HFF-Myc (cell line): Measurements from ENCODE around the gene OAF.

ENCODE experiments used
- DNase-seq: peaks from one replicate; pipeline ENCODE4 v3.0.0-alpha.2; 2011; ENCODE audit warnings: low read depth; ENCODE audit errors: extremely low read depth
- H3K4me3 ChIP-seq: replicated peaks from 2 replicates; pipeline ENCODE4 v1.5.1; 2011; ENCODE audit warnings: low read depth, mild to moderate bottlenecking, control low read depth, low read length
- TF ChIP-seq, protein P1 (sequence below): IDR thresholded peaks from 2 replicates; pipeline ENCODE4 v1.5.1; 2012; ENCODE audit warnings: mild to moderate bottlenecking, low read depth, low read length, control low read depth; ENCODE audit errors: missing control alignments

Gene OAF

DNA sequence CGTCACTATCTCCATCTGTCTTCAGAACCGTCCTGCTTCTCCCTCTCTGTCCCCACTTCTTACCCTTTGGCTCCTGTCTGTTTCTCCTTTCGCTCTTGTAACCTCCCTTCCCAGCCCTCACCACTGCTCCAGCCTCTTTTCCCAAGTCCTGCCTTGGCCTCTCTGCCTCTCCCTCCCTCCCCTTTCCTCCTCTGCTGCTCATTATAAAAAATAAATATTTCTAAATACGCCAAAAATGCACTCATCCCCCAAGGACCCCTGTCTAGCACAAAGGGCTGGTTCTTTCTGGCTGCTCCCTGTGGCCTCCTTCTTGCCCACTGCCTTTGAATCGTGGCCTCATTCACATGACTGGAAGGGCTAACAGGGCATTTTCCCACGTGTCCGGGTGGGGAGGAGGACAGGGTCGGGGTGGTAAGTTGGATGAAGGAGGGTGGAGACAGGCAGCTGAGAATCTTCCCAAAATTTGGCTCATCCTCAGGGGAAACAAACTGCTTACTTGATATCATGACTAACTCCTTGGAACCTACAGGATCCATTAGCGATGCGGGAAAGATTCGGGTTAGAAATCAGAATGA, 26.4 kb upstream of the OAF start:
- TF ChIP-seq, protein P1, sequence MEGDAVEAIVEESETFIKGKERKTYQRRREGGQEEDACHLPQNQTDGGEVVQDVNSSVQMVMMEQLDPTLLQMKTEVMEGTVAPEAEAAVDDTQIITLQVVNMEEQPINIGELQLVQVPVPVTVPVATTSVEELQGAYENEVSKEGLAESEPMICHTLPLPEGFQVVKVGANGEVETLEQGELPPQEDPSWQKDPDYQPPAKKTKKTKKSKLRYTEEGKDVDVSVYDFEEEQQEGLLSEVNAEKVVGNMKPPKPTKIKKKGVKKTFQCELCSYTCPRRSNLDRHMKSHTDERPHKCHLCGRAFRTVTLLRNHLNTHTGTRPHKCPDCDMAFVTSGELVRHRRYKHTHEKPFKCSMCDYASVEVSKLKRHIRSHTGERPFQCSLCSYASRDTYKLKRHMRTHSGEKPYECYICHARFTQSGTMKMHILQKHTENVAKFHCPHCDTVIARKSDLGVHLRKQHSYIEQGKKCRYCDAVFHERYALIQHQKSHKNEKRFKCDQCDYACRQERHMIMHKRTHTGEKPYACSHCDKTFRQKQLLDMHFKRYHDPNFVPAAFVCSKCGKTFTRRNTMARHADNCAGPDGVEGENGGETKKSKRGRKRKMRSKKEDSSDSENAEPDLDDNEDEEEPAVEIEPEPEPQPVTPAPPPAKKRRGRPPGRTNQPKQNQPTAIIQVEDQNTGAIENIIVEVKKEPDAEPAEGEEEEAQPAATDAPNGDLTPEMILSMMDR, result no peak
- no peak overlapping the region for H3K4me3 ChIP-seq
- DNase-seq, result no peak

DNA sequence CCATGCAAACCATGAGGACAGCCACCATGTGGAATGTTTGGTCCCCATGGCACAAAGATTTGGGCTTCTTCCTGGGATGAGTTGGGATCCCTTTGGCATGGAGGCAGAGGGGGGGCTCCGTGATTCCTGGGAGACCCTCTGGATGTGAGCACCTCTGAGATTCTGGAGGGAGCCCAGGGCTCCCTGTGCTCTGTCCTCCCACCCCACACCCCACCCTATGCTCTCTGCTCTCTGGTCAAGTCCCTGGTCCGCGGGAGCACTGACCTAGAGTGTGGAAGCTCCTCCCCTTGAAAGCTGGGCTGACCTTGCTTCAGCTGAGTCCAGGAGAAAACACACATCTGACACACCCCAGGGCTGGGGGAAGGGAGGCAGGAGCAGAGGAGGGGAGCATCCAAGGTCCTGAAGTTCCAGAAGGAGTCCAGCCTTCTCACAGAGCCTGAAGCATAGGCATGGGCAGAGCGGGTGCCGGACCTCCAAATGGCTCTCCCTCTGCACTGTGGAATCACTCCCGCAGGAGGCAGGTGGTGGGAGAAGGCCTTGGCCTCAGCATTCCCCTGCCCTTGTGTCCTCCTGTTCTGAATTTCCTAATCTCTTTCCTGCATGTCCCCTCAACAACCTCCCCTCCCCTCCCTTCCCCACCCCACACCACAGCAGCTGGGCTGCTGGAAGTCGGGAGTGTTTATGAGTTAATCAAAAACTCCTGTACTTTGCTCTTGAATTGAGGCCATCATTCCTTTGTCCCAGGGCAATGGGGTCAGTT, 25.7 kb upstream of the OAF start:
- no peak overlapping the region for H3K4me3 ChIP-seq
- TF ChIP-seq, protein P1, result no peak

DNA sequence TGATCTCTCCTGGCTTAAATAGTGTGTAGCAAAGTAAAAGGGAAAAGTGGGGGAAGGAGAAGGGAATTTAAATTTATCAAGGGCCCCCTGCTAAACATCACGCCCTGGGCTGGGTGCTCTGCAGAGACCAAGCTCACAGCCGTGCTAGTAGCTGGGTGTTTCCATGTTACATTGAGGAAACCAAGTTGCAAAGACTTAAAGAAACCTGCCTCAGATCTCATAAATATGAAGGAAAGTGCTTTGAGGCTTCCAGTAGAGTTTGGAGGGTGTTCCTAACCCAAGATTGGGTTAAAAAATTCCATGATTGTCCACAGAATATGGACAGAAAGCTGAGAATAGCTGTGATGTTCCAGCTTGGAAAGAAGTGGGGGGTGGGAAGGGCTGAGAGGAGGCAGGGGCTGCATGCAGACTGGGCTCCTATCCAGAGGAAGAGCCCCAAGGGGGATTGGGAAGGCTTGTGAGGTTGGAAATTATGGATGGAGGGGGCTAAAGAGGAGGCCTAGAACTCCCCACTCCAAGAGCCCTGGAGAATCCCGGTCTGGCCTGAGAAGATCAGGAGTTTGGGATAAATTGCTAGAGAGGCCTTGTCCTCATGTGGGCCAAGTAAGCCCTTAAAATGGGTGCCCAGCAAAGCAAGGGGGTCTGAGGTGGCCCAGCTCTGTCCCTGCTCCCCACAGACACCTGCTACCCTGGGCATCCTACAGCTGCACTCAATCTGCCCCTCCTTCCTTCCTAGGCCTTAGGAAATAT, 25.0 kb upstream of the OAF start:
- TF ChIP-seq, protein P1, result no peak
- DNase-seq, result no peak
- no peak overlapping the region for H3K4me3 ChIP-seq

More for the DNA sequence above, 25.7 kb upstream of the OAF start:
- no peak for DNase-seq

DNA sequence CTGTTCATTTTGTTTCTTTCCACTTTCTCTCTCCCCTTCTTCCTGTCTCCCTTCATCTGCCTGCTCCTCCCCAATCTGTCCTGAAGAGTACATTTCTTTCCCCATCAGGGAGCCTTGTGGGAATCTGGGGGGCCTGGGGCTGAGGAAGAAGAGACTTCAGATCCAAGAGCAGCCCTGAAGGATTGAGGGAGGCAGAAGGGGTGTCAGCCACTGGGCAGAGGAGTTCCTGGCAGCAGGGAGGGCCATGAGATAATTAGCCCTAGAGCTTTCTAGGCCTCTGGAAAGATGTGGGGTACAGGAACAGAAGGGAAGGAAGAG, 24.4 kb upstream of the OAF start:
- H3K4me3 ChIP-seq, result no peak overlapping the region
- DNase-seq, result no peak
- TF ChIP-seq, protein P1, result no peak

DNA sequence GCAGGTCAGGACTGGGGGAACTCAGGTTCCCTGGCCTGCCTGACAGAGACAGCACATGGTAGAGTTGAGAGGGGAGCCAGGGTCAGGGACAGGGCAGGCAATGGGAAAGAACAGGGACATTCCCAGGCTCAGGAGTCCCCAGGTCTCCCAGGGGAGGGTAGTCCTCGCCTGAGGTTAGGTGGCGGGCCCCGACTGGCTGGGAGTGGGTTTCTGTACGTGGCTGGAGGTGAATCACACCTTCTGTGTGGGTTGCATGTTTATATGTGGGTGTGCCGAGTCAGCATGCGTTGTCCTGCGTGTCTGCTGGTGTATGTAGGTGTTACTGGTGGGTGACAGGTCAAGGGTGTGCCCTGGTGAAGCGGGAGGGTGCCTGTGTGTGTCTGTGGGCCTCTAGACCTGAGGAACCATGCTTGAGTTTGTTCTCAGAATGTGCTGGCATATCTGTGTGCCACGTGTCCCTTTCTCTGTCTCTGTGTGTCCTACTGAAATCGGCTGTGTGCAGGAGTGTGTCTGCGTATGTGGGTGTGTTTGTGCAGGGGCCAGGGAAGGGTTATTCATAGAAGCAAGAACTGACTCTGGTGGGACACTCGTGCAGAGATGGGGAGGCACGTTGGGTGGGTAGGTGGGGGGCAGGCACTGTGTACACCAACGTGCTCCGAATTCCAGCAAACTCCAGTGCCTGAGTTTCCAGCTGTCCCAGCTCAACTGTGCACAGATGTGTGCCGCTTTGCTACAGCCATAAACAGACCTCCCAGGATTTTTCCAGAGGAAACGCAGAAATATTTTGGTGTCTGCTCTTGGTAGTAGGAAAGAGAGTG, 23.8 kb upstream of the OAF start:
- DNase-seq, result no peak
- TF ChIP-seq, protein P1, result no peak

DNA sequence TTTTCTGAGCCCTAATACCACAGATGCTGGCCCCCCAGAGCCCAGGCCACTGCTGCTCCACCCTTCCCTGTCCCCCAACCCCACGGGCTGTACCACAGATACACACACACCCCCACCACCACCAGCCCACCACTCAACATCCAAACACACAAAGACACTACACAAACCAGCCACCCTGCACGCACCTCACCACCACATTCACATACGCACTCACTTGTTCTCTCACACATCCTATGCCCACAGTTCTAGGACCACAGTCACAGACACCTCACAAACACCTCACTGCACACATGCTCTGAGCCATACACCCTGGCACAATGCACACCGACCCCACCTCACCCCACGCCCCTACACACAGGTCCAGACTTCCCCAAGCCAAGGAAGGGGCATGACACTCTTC, 22.5 kb upstream of the OAF start:
- H3K4me3 ChIP-seq, result no peak overlapping the region
- TF ChIP-seq, protein P1, result no peak

More for the DNA sequence above, 23.8 kb upstream of the OAF start:
- H3K4me3 ChIP-seq, result no peak overlapping the region

More for the DNA sequence above, 22.5 kb upstream of the OAF start:
- DNase-seq, result no peak
